DMS79 treated with DMSO at 0.1 percent for 48 hours (cell line): ENCODE results near the gene SOX8.
"Not testable (repeated sequence)": the region's sequence is repeated elsewhere in the genome, so short reads cannot be mapped to it uniquely, and the experiment has no call there.

Experiments used
- DNase-seq: peaks from one replicate; lab custom pipeline; 2025; lab: John Stamatoyannopoulos, UW

SOX8 gene

DNA sequence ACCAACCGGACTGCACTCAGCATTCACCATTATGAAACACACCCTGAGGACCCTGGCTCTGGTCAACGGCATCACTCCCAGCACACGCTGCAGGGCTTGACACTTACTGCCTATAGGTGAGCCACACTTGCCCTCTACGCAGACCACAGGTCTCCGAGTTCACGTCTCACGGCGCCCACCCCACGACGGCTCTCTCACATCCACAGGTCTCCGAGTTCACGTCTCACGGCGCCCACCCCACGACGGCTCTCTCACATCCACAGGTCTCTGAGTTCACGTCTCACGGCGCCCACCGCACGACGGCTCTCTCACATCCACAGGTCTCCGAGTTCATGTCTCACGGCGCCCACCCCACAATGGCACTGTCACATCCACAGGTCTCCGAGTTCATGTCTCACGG is 25.8 kb upstream of the SOX8 start:
- DNase-seq: not testable (repeated sequence)

DNA sequence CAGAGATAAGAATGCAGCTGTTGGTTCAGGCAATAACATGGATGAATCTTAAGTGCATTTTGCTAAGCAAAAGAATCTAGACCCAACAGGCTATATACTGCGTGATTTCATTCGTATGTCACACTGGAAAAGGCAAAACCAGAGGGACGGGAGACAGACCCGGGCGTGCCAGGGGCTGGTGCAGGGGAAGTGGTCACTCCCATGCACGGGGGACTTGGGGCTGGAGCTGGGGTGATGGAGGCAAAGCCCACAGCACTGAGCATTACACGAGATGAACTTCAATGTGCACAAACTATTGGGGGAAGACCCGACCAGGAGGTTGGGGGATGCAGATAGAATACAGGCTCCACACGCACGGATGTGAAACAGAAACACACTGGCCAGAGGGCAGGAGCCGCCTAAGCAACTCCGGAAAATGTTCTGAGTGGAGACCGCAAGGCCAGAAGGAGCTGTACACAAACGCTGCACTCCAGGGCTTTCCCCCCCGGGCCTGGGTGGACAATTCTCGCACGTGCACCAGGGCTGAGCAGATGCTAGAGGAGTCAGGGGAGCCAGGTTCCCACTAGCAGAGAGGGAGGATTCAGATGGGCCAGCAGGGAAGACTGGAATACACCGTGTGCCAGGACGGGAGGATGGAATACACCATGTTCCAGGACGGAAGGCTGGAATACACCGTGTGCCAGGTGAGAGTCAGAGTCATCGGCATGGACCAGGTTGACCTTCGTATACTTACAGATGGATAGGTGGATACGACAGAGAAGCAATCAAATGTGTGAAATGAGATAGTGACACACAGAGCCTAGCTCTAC is 22.1 kb upstream of the SOX8 start:
- DNase-seq: no peak

DNA sequence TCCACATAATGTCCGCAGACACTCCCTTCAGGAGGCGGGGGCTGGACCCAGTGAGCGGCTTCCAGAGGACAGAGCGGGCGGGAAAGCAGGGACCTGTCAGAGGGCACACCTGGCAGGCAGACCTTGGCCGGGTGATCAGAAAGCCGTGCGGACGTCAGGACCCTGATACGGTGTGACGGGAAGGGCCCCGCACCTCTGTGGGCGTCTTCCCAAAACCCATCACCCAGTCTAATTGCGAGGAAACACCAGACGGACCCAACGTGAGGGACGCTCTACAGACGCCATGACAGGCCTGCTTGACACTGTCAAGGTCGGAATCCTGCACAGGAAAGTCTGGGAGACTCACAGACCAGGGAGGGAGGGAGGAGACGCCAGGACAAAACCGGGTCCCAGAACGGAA is 19.2 kb upstream of the SOX8 start:
- DNase-seq: no peak

DNA sequence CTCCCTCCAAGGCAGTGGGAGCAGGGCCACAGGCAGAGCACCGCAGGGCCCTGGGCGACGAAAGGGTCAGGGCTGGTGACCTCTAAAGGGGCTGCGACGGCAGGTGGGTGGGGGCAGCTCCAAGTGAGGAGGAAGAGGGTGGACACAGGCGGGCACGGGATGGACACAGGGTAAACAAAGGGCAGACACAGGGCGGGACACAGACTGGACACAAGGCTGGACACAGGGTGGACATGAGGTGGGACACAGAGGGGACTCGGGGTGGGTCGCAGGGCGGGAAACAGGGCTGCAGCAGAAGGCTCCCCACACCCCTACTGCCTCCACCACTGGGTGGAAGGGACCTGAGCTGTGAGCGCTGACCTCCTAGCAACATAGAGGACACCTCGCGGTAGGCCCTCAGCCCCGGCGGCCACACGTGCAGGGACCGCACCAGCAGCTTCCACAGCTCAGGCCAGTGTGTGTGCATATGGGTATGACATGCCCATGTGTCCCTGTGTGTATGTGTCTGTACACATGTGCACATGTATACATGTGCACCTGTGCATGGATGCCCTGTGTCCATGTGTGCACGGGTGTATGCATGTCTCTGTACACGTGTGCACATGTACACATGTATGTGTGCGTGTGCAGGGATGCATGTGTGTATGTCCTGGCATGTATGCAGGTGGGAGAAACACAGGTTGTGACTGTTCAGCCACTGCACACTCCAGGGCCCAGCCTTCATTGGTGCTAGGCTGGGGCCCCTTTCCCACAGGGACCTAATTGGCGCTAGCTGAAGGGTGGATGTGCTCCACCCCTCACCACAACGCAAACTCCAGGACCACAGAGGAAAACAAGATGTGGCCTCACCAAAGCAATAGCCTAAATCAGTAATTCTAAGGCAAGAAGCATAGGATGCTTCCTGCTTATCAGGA is 18.4 kb upstream of the SOX8 start:
- peak; percentile 31 for DNase-seq

DNA sequence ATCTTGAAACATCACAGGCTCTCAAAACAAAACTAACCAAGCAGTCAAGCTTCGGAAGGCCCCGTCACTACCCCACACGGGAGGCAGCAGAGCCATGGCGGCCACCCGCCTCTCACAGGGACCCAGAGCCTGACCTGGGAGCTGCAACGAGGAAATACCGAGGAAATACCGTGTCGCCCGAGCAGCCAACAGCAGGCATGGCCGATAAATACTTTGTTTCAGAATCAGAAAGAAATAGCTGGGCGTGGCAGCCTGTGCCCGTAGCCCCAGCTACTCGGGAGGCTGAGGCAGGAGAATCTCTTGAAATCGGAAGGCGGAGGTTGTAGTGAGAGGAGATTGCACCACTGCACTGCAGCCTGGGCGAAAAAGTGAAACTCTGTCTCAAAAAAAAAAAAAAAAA is 17.7 kb upstream of the SOX8 start:
- peak; percentile 66 for DNase-seq

DNA sequence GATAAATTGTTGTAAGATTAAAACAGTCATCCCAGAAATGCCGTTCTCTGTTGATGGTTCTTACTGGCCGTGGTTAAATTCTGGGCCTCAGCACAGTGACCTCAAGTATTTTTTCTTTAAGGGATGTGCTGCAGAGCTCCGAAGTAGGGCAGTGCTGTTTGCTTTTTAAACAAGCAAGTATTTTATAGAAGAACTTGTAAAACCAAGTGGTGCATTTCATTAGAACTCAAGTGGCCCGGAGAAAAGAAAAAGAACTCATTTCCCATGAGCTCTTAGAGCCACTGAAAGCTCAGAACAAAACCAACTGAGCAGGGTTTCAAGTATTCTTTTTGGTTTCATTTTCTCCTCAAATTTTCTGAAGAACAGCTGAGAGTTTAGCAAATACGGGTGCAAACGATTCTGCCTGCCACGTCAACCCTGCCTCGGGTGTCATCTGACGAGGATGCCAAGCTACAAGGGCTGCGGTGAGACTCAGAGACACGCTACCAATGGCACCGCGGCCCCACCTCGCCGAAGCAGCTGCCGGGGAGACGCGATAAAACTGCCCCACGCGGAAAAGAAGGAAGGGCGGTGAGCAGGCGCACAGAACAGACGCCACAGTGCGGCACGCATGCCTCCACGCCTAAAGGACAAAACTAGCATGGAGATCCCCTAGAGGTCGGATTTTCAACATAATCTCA is 17.1 kb upstream of the SOX8 start:
- DNase-seq: peak; percentile 96

DNA sequence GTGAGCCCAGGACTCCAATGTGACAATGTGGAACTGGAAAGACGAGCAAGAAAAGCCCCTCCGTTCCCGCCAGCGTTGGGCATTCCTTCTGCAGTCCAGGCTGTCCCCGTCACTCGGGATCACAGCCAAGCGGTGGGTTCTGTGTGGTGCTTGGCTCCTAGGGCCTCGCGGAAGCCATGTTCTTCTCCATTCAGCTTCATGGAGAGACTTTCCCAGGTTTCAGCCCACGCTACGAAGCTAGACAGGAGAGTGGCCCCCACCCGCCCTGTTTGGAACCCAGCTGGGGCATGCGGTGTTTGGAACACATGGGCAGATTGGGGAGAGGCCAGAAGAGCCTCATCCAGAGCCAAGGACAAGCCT is 16.6 kb upstream of the SOX8 start:
- DNase-seq: peak; percentile 45

DNA sequence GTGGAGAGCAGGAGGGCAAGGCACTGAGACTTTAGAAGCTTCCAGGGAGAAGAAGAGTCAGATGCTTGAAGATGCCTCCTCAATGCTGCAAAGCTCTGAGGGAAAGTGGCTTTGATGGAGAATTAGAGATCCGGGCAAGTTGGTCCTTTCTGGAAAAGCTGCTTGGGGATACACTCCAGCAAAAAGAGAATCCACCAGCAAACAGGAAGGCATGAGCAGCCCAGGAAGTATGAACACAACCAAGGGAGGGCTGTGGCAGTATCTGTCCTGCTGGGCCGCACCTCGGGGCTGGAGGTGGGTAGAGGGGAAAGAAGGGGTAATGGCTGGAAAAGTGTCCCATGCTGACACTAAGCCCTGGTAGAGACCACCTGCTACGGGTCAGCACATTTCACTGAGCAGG is 16.1 kb upstream of the SOX8 start:
- DNase-seq: no peak

DNA sequence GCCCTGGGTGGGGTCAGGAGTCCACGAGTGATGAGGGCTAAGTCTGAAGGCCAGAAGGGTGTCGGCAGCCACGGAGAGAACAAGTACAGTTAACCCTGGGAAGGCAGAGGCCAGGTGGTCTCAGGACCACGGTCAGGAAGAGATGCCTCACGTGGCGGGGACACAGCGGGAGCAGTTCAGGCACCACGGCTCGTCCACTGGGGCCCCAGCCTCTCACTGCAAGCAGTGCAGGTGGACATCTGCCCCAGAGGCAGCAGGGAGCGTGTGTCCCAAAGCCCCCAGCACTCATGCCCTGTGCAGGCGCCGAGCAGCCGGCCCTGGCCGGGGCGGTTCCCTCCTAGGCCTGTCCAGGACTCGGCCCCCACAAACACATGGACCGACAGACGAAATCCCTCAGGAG is 15.5 kb upstream of the SOX8 start:
- no peak for DNase-seq

DNA sequence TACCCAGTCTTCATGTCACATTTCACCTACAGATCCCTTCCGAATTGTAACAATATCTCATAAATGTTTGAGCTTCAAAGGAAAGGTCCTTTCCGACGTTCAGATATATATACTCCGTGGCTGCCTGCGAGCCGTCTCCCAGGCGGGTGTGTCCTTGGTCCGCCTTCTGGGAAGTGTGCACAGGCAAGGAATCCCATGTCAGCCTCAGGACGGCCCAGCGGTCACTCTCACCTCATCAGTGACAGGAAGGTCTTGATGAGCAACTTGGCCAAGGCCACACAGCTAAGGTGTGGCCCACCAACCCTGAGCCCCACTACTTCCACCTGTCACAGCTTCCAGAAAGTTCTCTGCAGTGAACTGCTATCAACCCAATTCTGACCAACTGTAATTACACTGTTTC is 15.1 kb upstream of the SOX8 start:
- DNase-seq: no peak

DNA sequence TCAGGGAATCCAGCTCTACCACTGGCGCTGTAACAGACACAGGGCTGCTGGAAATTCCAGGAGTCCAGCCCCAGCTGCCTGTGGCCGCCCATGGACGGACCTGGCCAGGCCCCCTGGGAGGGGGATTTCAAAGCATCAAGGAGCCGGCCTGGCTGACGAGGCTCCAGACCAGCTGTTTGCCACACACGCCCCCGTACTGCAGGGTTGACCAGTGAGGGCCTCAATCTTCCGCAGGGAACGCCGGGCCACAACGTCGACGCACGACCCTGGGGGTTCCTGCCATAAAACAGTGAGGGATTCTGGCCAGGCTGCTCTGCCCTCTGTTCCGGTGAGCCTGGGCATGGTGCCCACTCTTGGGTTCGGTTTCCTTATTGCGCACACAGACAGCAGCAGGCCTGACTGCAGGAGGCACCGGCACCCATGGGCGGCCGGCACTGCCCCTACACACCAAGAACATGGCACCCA is 14.5 kb upstream of the SOX8 start:
- DNase-seq: no peak

DNA sequence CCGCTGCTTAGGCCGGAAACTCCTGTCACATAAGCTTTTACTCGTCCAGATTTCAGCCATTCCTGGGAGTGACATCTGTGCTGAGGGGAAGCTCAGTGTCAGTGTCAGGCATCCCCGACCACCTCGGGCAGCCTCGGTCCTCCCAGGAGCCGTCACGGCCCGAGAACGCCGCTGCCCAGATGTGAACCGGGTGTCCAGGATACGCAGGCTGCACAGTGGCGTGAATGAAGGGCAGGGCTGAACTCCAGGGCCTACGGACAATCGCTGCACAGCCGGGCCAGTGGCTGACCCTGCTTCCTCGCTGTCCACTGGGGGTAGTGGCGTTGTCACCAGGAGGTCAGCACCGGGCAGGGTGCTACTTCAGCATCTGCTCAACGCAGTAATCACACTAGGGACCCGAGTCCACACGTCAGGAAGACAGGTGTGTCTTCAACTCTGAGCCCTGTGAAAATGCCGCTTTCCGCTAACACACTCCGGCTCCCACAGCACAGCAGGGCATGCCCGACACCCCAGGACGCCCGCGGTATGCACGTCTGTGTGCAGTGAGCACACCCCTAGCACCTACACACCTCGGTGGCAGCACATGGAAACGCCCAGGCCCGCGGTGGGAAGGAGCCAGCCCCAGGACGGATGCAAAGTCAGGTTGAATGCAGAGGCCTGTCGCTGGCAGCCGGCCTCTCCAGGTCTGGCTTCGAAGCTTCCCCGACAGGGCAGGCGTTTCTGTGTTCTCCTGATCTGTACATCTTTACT is 13.8 kb upstream of the SOX8 start:
- DNase-seq: no peak

DNA sequence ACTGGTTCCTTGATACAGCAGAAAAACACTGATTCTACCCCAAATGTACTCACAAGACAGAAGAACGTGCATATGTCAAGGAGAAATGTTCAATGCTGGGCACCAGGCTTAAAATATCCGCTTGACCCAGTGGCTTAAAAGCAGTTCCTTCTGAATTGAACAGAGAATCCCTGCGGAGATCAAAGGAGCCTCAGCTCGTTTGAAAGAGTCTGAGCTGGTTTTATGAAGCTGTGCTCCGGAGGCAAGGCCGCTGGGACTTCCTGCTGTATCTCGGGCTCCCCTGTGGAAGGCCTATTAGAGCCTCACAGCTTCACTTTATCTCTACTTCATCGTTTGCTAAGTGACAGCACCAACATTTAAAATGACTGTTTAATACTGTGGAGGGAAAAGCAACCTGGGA is 12.9 kb upstream of the SOX8 start:
- DNase-seq: no peak

DNA sequence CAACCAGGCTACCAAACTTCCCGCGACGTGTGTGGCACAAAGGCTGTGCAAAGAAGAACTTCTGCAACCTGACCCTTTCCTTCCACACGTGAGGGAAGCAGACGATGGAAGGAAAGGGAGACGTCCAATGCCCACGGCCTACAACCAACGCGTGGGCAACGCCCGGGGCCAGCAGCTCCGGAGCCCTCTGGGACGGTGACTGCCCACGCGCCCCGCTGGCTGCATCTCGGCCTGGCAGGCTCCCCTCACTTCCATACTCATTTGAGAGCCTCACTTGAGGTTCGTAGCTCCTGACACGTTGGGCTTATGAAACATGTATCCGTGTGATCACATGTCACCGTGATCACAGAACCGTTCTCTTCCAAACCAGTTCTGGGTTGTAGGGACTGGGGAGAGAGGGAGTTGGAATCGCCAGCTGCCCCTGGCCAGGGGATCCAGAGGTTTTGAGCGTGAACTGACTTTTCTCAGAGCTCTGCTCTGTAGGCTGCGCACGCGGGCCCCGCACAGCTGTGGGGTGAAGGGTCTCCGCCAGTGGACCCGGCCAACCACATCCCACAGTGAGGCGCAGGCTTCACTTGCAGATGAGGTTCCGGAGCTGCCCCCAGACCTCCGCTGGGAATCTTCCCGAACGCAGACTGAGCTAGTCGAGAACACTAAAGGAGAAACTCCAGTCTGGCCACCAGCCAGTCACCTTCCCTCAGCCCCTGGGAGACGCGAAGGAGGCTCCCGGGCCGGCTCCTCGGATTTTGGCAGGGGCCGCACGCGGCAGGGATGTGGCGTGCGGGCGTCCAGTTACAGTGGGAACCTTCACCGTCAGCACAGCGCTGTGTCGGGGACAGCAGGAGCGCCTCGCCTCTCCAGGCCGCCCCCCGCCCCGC is 11.8 kb upstream of the SOX8 start:
- DNase-seq: no peak

DNA sequence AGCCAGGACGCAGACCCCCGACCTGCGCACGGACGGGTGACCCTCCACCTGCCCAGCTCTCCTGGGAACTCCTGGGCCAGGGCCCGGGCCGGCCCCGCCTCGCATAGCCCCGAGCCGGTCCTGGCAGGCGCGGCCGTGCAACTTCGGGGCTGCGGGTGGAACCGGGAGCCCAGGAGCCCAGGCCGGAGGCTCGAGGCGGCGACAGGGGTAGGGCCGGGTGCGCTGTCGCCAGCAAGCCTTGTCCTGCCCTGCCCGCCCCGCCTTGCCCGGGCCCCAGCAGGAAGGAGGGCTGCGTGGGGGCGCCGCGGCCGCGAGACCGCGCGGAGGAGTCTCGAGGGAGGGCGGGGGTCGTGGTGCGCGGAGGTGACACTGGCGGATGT is 11.2 kb upstream of the SOX8 start:
- DNase-seq: no peak

DNA sequence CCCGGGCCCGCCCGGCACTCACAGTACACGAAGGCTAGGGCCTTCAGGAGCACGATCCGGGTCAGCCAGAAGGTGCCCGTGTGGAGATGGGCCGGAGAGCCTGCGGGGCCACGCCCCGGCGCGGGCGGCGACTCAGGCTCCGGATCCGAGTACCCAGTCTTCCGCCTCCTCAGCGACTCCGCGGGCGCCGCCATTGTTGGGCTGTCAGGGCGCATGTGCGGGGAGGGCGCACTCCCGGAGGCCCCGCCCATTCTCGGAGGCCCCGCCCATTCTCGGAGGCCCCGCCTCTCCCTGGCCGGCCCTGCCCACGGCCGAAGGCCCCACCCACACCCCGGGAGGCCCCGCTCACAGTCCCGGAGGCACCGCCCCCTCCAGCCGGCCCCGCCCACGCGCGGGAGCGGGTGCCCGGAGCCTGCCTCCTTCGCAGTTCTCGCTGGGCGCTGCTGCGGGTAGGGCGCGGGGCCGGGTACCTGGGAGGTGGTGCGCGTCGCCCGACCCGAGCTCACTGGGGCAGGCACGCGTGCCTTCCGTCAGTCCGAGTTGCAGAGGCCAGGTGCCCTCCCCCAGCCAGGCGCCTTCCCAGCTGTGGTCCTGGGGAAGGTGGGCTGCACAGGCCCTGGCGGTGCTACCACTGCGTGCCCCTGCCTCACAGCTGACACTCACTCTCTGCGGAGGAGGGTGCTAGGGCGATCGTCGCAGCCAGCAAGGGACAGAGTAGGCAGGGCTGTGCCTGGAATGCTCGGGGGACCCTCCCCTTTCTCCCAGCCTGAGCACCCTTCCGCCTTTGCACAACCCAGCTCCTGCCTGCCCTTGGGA is 10.6 kb upstream of the SOX8 start, which contains the start of gene LMF1:
TSS of gene LMF1 (minus strand) at position 219 of the 816 bp plus-strand sequence. CDS start at position 215, 4 bp downstream.
- DNase-seq: peak; percentile 21

DNA sequence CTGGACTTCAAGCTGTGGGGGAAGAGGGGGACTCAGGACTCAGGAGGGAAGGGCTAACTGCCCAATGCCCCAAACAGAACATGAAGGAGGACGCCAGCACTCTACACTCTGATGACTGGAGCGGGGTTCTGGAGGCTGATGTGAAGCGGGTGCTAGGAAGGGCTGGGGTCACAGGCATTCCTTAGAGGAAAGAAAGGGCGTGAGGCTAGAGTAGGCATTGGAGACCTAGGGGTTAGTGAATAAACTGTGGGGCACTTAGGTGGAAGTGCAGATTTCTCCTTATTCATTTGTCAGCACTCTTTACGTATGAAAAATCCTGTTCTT is 10.0 kb upstream of the SOX8 start:
- no peak for DNase-seq

DNA sequence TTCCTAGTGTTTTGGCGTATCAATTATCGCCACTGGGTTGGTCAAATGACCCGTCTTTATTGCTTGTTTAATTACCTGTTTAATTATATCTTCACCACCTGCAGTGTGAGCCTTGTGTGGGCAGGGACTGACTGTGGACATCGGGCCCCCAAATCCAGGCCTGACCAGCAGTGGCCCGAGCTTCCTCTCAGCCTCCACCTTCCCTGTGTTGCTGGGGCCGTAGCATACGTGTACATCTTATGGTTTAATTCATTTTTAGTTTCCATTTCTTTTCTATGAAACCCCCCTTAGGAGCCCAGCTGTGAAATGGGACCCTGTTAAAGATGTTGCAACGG is 9.6 kb upstream of the SOX8 start:
- DNase-seq: no peak

DNA sequence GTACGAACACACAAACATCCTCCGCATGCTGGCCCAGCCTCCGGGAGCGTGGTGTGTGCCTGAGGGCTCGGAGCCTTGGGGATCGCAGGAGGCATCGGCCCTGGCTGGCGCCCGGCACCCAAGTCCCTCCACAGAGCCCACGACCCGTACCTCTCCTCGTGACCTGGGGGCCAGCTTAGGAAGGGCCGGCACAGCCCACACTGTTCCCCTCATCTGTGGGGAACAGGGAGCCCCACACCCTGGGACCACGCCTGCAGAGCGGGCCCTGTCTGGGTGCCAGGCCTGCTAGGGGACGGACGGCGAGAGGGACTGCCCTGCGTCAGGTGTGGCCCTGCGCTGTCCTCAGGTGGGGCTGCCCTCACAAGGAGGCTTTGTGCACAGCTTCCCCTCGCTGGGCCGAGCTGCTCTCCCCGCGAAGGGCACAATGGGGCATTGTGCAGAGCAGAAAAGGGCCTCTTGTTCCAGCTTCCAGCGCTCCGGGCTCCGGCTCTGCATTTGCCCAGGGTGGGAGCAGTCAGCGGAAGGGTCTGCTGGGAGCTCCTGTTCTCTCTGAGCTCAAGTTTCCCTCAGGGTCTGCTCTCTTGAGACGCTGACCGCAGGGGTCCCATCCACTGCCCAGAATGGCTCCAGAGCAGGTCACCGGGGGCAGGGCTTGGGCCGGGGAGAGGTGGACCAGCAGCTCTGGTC is 9.1 kb upstream of the SOX8 start:
- no peak for DNase-seq

DNA sequence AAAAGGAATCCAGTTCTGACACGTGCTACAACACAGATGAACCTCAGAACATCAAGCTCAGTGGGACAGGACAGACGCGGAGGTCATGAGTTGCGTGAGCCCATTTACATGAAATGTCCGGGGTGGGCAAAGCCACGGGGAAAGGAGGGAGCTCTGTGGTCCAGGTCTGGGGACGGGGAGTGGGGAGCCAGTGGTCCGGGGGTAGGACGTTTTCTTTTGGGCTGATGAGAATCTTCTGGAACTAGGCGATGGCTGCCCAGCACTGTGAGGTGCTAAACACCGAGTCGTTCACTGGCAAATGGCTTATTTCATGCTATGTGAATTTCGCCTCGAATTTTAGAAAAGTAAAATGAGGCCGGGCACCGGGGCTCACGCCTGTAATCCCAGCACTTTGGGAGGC is 8.2 kb upstream of the SOX8 start:
- no peak for DNase-seq
